Measurements from ENCODE around the gene HLTF.

The HLTF gene

DNA sequence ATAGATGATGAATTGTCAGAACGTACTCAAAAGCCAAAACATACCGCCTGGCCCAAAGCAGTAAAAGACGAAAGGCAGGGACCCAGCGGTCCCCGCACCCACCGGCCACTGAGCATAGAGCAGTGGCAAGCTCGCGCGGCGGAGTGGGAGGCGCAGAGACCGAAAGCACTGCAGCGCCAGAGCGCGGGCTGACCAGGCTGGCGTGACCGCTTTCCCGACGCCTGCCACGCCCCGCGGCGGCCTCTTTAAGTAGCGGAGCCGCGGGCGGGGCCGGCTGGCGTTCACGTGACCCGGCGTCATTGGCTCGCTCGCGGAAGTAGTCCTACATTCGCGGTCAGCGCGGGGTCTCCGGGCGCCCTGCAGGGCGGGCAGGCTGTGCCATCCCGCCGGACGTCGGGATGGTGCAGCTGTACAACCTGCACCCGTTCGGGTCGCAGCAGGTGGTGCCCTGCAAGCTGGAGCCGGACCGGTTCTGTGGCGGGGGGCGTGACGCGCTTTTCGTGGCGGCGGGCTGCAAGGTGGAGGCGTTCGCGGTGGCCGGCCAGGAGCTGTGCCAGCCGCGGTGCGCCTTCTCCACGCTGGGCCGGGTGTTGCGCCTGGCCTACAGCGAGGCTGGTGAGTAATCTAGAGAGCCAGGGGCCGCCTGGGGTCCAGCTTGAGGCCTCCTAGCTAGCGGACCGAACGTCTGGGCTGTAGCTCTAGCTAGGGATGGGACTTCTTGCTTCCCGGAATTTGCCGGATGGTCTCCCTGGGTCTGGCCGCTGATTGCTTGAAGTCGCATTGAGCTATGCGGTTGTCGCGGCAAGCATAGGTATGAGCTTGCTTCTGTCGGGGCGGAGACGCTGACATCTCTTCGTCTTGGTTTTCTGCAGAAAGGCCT, 43.2 kb upstream of the HLTF start, which contains the start of gene HPS3:
HPS3 (plus strand) TSS at position 313 of the 880 bp plus-strand sequence; CDS start at position 399, 86 bp downstream.
- ChIA-PET CTCF (interaction anchor here (0.5 to 2.8 kb wide), 5 partner anchors 9 to 143 kb away, joined by 3 to 16 read pairs (median 3); no protein-coding TSS in a partner anchor), POLR2A (interaction anchor here (0.7 to 1.8 kb wide), 6 partner anchors 10 to 138 kb away, joined by 3 to 4 read pairs (median 3); partner anchors contain the start of gene GYG1)
- H3K4me3 ChIP-seq (ENCODE audit: low read depth, low read length): peak within 1 kb of the TSS; percentile 99
- peaks cover 7% of the 10 kb centered on the region; the same call in 1 of the 2 replicates for H3K4me1 ChIP-seq (ENCODE audit: control insufficient read depth, insufficient read depth, low read length)
- no peaks in the 10 kb centered on the region for H3K9me3 ChIP-seq (ENCODE audit: control insufficient read depth, insufficient read depth, low read depth, low read length)
- peak within 1 kb of the TSS; percentile 56; the same call in 1 of the 2 replicates for H3K27ac ChIP-seq (ENCODE audit: extremely low read depth, low read depth, low read length)
- no peaks in the 10 kb centered on the region for H3K36me3 ChIP-seq (ENCODE audit: control insufficient read depth in 2 of 2, insufficient read depth in 1 of 2, low read length in 2 of 2)
- TF ChIP-seq, protein P1, sequence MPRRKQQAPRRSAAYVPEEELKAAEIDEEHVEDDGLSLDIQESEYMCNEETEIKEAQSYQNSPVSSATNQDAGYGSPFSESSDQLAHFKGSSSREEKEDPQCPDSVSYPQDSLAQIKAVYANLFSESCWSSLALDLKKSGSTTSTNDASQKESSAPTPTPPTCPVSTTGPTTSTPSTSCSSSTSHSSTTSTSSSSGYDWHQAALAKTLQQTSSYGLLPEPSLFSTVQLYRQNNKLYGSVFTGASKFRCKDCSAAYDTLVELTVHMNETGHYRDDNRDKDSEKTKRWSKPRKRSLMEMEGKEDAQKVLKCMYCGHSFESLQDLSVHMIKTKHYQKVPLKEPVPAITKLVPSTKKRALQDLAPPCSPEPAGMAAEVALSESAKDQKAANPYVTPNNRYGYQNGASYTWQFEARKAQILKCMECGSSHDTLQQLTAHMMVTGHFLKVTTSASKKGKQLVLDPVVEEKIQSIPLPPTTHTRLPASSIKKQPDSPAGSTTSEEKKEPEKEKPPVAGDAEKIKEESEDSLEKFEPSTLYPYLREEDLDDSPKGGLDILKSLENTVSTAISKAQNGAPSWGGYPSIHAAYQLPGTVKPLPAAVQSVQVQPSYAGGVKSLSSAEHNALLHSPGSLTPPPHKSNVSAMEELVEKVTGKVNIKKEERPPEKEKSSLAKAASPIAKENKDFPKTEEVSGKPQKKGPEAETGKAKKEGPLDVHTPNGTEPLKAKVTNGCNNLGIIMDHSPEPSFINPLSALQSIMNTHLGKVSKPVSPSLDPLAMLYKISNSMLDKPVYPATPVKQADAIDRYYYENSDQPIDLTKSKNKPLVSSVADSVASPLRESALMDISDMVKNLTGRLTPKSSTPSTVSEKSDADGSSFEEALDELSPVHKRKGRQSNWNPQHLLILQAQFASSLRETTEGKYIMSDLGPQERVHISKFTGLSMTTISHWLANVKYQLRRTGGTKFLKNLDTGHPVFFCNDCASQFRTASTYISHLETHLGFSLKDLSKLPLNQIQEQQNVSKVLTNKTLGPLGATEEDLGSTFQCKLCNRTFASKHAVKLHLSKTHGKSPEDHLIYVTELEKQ (tag by site-specific recombination; IDR thresholded peaks at IDR 0.05; ENCODE audit: borderline replicate concordance): no peak
- TF ChIP-seq, protein P2, sequence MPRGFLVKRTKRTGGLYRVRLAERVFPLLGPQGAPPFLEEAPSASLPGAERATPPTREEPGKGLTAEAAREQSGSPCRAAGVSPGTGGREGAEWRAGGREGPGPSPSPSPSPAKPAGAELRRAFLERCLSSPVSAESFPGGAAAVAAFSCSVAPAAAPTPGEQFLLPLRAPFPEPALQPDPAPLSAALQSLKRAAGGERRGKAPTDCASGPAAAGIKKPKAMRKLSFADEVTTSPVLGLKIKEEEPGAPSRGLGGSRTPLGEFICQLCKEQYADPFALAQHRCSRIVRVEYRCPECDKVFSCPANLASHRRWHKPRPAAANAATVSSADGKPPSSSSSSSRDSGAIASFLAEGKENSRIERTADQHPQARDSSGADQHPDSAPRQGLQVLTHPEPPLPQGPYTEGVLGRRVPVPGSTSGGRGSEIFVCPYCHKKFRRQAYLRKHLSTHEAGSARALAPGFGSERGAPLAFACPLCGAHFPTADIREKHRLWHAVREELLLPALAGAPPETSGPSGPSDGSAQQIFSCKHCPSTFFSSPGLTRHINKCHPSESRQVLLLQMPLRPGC (tag by site-specific recombination; IDR thresholded peaks at IDR 0.05): peak; percentile 29; the same call in 1 of the 2 replicates
- TF ChIP-seq, protein P3, sequence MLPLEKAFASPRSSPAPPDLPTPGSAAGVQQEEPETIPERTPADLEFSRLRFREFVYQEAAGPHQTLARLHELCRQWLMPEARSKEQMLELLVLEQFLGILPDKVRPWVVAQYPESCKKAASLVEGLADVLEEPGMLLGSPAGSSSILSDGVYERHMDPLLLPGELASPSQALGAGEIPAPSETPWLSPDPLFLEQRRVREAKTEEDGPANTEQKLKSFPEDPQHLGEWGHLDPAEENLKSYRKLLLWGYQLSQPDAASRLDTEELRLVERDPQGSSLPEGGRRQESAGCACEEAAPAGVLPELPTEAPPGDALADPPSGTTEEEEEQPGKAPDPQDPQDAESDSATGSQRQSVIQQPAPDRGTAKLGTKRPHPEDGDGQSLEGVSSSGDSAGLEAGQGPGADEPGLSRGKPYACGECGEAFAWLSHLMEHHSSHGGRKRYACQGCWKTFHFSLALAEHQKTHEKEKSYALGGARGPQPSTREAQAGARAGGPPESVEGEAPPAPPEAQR (tag by site-specific recombination; IDR thresholded peaks at IDR 0.05): no peak
- no peak for TF ChIP-seq ZNF292 (tag by site-specific recombination; IDR thresholded peaks at IDR 0.05; ENCODE audit: borderline replicate concordance, low read depth)
- TF ChIP-seq ZNF626 (tag by site-specific recombination; IDR thresholded peaks at IDR 0.05): no peak
- peak; percentile 43 for TF ChIP-seq ZFHX2 (tag by site-specific recombination; conservative IDR thresholded peaks at IDR 0.05)
- peak; percentile 85 for TF ChIP-seq HIC1 (tag by site-specific recombination; IDR thresholded peaks at IDR 0.05)
- peak; percentile 69 for TF ChIP-seq KLF1 (tag by site-specific recombination; IDR thresholded peaks at IDR 0.05)
- TF ChIP-seq ZNF221 (tag by site-specific recombination; IDR thresholded peaks at IDR 0.05; ENCODE audit: borderline replicate concordance): no peak
- TF ChIP-seq, protein P4, sequence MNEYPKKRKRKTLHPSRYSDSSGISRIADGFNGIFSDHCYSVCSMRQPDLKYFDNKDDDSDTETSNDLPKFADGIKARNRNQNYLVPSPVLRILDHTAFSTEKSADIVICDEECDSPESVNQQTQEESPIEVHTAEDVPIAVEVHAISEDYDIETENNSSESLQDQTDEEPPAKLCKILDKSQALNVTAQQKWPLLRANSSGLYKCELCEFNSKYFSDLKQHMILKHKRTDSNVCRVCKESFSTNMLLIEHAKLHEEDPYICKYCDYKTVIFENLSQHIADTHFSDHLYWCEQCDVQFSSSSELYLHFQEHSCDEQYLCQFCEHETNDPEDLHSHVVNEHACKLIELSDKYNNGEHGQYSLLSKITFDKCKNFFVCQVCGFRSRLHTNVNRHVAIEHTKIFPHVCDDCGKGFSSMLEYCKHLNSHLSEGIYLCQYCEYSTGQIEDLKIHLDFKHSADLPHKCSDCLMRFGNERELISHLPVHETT (tag by site-specific recombination; IDR thresholded peaks at IDR 0.05): no peak
- peak; percentile 97 for TF ChIP-seq ZNF335 (tag by site-specific recombination; conservative IDR thresholded peaks at IDR 0.05)
- TF ChIP-seq ZNF394 (tag by site-specific recombination; IDR thresholded peaks at IDR 0.05; ENCODE audit: borderline replicate concordance): no peak
- no peak for TF ChIP-seq WT1 (tag by site-specific recombination; IDR thresholded peaks at IDR 0.05)
- TF ChIP-seq, protein P5, sequence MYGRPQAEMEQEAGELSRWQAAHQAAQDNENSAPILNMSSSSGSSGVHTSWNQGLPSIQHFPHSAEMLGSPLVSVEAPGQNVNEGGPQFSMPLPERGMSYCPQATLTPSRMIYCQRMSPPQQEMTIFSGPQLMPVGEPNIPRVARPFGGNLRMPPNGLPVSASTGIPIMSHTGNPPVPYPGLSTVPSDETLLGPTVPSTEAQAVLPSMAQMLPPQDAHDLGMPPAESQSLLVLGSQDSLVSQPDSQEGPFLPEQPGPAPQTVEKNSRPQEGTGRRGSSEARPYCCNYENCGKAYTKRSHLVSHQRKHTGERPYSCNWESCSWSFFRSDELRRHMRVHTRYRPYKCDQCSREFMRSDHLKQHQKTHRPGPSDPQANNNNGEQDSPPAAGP (tag by site-specific recombination; IDR thresholded peaks at IDR 0.05): no peak
- peak; percentile 99 for TF ChIP-seq ZXDB (tag by site-specific recombination; IDR thresholded peaks at IDR 0.05)
- no peak for TF ChIP-seq ZNF19 (tag by site-specific recombination; IDR thresholded peaks at IDR 0.05; ENCODE audit: low read depth)
- no peak for TF ChIP-seq ZNF621 (tag by site-specific recombination; IDR thresholded peaks at IDR 0.05)
- TF ChIP-seq ZNF157 (tag by site-specific recombination; IDR thresholded peaks at IDR 0.05): no peak
- 0 out of 2 replicates have a peak, but pooled peaks have one; percentile 1 for TF ChIP-seq ZNF585B (tag by site-specific recombination; IDR thresholded peaks at IDR 0.05)
- TF ChIP-seq ZNF24 (tag by site-specific recombination; IDR thresholded peaks at IDR 0.05): 0 out of 2 replicates have a peak, but pooled peaks have one; percentile 56
- no peak for TF ChIP-seq ZNF791 (tag by site-specific recombination; IDR thresholded peaks at IDR 0.05)
- TF ChIP-seq ZNF623 (tag by site-specific recombination; IDR thresholded peaks at IDR 0.05): no peak
- TF ChIP-seq ZSCAN23 (tag by site-specific recombination; IDR thresholded peaks at IDR 0.05): no peak
- no peak for TF ChIP-seq ZNF555 (tag by site-specific recombination; conservative IDR thresholded peaks at IDR 0.05)
